Brain microvascular endothelial cell (primary cell): ENCODE measurements around the gene MYZAP.

Source experiments
- DNase-seq: peaks from one replicate; pipeline ENCODE4 v3.0.0-alpha.2; 2020
- H3K27ac ChIP-seq: fragments of 250-450 bp; sonication (Bioruptor Pico); 2 replicates; pipeline ENCODE4 v1.5.1; 2020; ENCODE audit warnings: mild to moderate bottlenecking, moderate library complexity
- H3K27me3 ChIP-seq: fragments of 250-450 bp; sonication (Bioruptor Pico); replicated peaks from 2 replicates; pipeline ENCODE4 v1.5.1; 2020; ENCODE audit warnings: mild to moderate bottlenecking
- H3K36me3 ChIP-seq: fragments of 250-450 bp; sonication (Bioruptor Pico); replicated peaks from 2 replicates; pipeline ENCODE4 v1.5.1; 2020; ENCODE audit warnings: mild to moderate bottlenecking
- H3K4me3 ChIP-seq: 2 replicates; pipeline ENCODE4 v1.5.1; 2011; ENCODE audit warnings: low read depth, mild to moderate bottlenecking, control low read depth, low read length, moderate library complexity
- CTCF ChIP-seq: IDR thresholded peaks from 2 replicates; pipeline ENCODE4 v1.5.1; 2011; ENCODE audit warnings: low read depth, mild to moderate bottlenecking, moderate library complexity, low read length, control low read depth, inconsistent platforms; ENCODE audit errors: missing control alignments
- in situ Hi-C: cut with HindIII; loops from 2 replicates; pipeline ENCODE4 v1.10.0; 2017; ENCODE audit warnings: low sequenced_read_pairs, low pct_ligation_motif_present

MYZAP gene

DNA sequence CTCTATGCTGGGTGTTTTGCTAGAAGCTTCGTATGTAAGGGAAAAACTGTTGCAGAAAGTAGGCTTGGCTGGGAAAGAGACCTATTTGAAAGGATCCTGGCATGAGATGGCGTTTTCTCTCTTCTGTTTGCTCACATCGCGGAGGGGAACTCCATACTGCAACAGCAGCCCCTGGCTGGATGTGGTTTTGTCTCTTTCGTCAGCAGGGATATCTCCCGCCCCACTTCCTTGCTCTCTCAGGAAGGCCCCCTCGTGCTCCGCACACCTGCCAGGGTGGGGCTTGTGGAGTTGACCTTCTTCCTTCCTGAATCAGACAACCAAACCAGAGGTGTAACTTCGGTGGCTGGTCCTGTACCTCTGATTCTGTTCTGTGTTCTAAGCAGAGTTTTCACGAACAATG, 26.4 kb upstream of the MYZAP start:
- TF ChIP-seq CTCF: no peak
- Histone ChIP-seq H3K4me3 (no peak overlapping the region), H3K36me3 (no peaks in the 10 kb centered on the region), H3K27me3 (no peaks in the 10 kb centered on the region), H3K27ac (no peak overlapping the region)
- in situ Hi-C loops: no loop called here
- DNase-seq: no peak

GRCh38 chr15:57566834-57567233, 24.9 kb upstream of the MYZAP start:
- Histone ChIP-seq H3K27me3 (no peaks in the 10 kb centered on the region), H3K4me3 (no peak overlapping the region), H3K36me3 (no peaks in the 10 kb centered on the region), H3K27ac (no peak overlapping the region)
- in situ Hi-C loops: no loop called here
- no peak for TF ChIP-seq CTCF
- DNase-seq: no peak

- no peak for DNase-seq
- Histone ChIP-seq H3K27me3 (no peaks in the 10 kb centered on the region), H3K36me3 (no peaks in the 10 kb centered on the region), H3K4me3 (no peak overlapping the region), H3K27ac (no peak overlapping the region)
- no peak for TF ChIP-seq CTCF
- in situ Hi-C loops: no loop called here
Observed at GRCh38 chr15:57567891-57568290, 23.8 kb upstream of the MYZAP start.

DNA sequence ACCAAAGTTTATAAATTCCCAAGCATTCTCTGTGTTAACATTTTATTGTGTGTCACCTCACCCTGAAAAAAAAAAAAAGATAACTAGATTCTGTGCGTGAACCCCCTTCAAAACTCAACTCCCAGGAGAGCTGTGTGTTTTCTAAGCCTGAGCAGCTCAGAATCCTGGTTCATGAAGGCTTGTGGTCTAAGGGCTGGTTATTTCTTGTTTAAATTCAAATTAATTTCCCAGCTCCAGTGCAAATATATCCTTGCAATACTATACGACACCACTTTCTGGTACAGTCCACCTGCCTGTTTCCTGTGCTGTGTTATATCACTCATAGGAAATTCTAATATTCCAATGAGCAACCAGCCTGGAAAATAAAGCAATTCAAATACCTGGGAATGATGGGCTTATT, 23.4 kb upstream of the MYZAP start:
- no peak for DNase-seq
- in situ Hi-C loops: no loop called here
- Histone ChIP-seq H3K27ac (no peak overlapping the region), H3K27me3 (no peaks in the 10 kb centered on the region), H3K4me3 (no peak overlapping the region), H3K36me3 (no peaks in the 10 kb centered on the region)
- no peak for TF ChIP-seq CTCF

DNA sequence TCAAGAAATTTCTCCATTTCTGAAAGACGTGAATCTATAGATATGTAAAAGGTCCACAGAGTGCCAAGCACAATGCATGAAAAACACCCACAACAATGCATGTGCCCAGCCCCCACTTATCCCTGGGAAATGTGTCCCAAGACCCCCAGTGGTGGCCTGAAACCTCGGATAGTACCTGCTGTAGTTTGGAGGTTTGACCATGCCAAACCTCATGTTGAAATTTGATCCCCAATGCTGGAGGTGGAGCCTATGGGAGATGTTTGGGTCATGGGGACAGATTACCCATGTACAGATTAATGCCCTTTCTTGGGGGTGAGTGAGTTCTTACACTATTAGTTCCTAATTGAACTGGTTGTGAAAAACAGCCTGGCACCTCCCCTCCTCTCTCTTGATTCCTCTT, 21.4 kb upstream of the MYZAP start:
- no peak overlapping the region for H3K27ac ChIP-seq
- in situ Hi-C loops: no loop called here
- no peaks in the 10 kb centered on the region for H3K27me3 ChIP-seq

More for the DNA sequence above, 21.4 kb upstream of the MYZAP start:
- no peak overlapping the region for H3K4me3 ChIP-seq
- DNase-seq: no peak
- TF ChIP-seq CTCF: no peak
- no peaks in the 10 kb centered on the region for H3K36me3 ChIP-seq
